NB4 (cell line): ENCODE results near the gene UMAD1.

Source experiments
- POLR2A ChIP-seq: IDR thresholded peaks from 2 replicates; pipeline ENCODE4 v1.6.1; 2011; ENCODE audit warnings: mild to moderate bottlenecking; ENCODE audit not compliant: insufficient read length; ENCODE audit errors: extremely low read depth
- TF ChIP-seq, protein P1 (sequence below): IDR thresholded peaks from 2 replicates; pipeline ENCODE4 v1.6.1; 2011; ENCODE audit warnings: low read depth, low read length

DNA sequence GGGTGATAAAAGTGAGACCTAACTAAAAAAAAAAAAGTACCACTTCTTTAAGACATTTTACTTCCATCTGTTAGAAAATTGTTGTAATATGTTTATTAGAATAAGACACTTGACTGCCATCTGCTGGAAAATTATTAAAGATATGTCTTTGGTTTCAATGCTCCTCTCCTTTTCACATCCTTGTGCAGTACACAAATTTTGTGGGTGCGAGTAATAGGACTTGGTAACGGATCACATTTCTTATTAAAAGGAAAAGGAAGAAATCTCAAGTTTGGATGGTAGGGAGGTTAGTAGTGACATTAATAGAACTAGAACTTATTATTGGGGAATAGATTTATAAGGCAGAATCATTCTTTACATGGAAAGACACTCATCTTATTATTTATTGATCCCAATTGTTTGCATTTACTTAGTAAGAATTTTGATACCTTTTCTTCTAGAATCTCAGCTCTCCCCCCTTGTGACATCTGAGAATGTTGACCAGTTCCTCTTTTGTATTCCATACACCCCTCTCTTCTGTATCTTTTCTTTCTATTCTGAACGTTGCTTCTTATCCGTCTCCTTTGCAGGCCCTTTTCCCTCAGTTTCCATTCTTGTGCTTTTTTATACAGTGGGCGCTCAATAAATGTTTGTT, 120.9 kb downstream of the UMAD1 start:
- no peak for TF ChIP-seq POLR2A
- TF ChIP-seq, protein P1, sequence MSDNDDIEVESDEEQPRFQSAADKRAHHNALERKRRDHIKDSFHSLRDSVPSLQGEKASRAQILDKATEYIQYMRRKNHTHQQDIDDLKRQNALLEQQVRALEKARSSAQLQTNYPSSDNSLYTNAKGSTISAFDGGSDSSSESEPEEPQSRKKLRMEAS, result no peak
